ENCODE measurements around the gene SFTPB.

DNA sequence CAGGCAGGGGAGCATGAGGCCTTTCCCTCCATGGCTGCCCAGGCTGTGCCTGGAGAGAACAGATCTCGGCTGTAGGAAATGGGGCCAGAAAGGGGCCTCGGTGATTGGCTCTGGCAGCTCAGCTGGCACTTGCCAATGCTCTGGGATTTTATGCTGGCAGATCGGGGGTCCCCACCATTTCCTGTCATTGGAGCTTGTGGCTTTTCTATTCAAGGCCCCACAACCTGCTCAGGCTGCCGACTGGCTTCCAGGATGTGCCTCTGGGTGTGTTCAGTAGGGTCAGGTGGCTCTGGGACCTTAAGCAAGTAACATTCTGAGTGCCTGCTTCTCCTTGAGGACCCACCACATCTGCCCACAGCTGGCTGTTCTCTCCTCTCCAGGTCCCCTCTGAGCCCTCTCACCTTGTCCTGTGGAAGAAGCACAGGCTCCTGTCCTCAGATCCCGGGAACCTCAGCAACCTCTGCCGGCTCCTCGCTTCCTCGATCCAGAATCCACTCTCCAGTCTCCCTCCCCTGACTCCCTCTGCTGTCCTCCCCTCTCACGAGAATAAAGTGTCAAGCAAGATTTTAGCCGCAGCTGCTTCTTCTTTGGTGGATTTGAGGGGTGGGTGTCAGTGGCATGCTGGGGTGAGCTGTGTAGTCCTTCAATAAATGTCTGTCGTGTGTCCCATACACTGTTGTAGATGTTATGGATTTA, 30.3 kb upstream of the SFTPB start:
- TF ChIP-seq POLR2A (IDR thresholded peaks at IDR 0.05) = no peak
- TF ChIP-seq CTCF (IDR thresholded peaks at IDR 0.05) = no peak
- no peak for TF ChIP-seq POLR2AphosphoS5 (IDR thresholded peaks at IDR 0.05)
- no peak for TF ChIP-seq EP300 (IDR thresholded peaks at IDR 0.05)
